ENCODE results near the gene GBA2.

DNA sequence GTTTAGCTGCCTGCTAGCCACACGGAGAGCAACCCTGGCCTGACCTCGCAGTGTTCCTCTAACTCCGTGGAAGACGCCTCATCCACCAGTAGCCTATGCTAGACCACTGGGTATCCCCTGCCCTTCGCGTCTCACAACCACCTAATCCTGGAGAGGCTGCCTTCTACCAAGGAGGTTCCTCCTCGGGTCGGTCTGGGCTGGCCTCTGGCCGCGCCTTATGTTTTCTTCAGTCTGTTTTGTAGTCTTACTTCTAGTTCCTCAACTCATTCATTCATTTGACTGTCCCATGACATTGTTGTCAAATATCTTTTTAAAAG, 57.7 kb downstream of the GBA2 start:
- no peak for TF ChIP-seq GATA2 (IDR thresholded peaks at IDR 0.05; ENCODE audit: low read depth, low read length)
- TF ChIP-seq GATA3 (IDR thresholded peaks at IDR 0.05; ENCODE audit: low read depth, low read length): no peak

Data from SH-SY5Y (cell line).